HG02588 (cell line): Measurements from ENCODE around the gene TBX1.

Experiments used
- ATAC-seq: cut with Tn5 transposase; IDR thresholded peaks from one replicate; pipeline ENCODE4 v1.9.1; 2021; ENCODE audit warnings: mild to moderate bottlenecking, moderate library complexity; ENCODE audit not compliant: unreplicated experiment

Gene TBX1

GRCh38 chr22:19797086-19798002, 36.8 kb downstream of the TBX1 start:
- ATAC-seq: no peak

- no peak for ATAC-seq
These were observed 37.6 kb downstream of the TBX1 start for GRCh38 chr22:19798003-19798665.

- no peak for ATAC-seq
These were observed 38.3 kb downstream of the TBX1 start for GRCh38 chr22:19798891-19799293.

GRCh38 chr22:19799322-19800190, 39.0 kb downstream of the TBX1 start:
- no peak for ATAC-seq

- no peak for ATAC-seq
These were observed 39.7 kb downstream of the TBX1 start for GRCh38 chr22:19800306-19800705.

- no peak for ATAC-seq
These were observed 40.2 kb downstream of the TBX1 start for GRCh38 chr22:19800761-19801244.

- no peak for ATAC-seq
These were observed 40.9 kb downstream of the TBX1 start for GRCh38 chr22:19801340-19802000.

GRCh38 chr22:19802001-19802893, 41.7 kb downstream of the TBX1 start:
- no peak for ATAC-seq

GRCh38 chr22:19802894-19803735, 42.5 kb downstream of the TBX1 start:
- no peak for ATAC-seq

GRCh38 chr22:19803736-19804267, 43.2 kb downstream of the TBX1 start:
- ATAC-seq: no peak

- ATAC-seq: no peak
These were observed 45.2 kb downstream of the TBX1 start for GRCh38 chr22:19805821-19806212.

- ATAC-seq: no peak
These were observed 45.9 kb downstream of the TBX1 start for GRCh38 chr22:19806213-19807160.

GRCh38 chr22:19807161-19807913, 46.8 kb downstream of the TBX1 start:
- no peak for ATAC-seq

GRCh38 chr22:19807914-19808872, 47.6 kb downstream of the TBX1 start:
- no peak for ATAC-seq

- no peak for ATAC-seq
These were observed 48.4 kb downstream of the TBX1 start for GRCh38 chr22:19808873-19809478.
